Measurements from ENCODE around the gene CRIM1. TPM values are rescaled to one million over a fixed set of nuclear protein-coding genes. Genes with fewer than 3 reads are reported as not detected.

Gene CRIM1
- total RNA-seq, 1 donor: 100 TPM

DNA sequence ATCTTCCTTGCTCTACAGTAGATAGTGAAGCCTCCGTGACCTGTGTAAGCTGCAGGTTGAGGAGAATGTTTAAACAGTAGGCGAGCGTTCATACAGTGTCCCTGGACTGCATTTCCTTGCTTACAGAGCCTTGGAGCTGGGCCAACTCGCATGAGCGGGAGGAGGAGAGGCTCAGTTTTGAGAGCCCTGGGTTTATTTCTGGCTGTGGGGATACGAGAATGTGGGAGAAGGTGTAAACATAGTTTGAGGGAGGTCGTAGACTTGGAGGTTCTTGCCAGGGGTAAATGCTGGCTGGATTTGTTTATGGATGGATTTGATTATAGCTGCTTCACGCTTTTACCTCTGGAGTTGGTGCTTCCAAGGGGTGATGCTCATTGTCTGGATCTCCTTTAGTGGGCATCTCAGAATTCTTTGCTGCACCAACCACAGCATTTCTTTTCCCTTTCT, 20.8 kb downstream of the CRIM1 start:
- TF ChIP-seq, protein P1, sequence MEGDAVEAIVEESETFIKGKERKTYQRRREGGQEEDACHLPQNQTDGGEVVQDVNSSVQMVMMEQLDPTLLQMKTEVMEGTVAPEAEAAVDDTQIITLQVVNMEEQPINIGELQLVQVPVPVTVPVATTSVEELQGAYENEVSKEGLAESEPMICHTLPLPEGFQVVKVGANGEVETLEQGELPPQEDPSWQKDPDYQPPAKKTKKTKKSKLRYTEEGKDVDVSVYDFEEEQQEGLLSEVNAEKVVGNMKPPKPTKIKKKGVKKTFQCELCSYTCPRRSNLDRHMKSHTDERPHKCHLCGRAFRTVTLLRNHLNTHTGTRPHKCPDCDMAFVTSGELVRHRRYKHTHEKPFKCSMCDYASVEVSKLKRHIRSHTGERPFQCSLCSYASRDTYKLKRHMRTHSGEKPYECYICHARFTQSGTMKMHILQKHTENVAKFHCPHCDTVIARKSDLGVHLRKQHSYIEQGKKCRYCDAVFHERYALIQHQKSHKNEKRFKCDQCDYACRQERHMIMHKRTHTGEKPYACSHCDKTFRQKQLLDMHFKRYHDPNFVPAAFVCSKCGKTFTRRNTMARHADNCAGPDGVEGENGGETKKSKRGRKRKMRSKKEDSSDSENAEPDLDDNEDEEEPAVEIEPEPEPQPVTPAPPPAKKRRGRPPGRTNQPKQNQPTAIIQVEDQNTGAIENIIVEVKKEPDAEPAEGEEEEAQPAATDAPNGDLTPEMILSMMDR (IDR thresholded peaks at IDR 0.05; ENCODE audit: insufficient read depth, low read length): no peak
- no peak for DNase-seq (ENCODE audit: low read depth)
- no peak overlapping the region for H3K4me3 ChIP-seq (ENCODE audit: low read depth, low read length)

DNA sequence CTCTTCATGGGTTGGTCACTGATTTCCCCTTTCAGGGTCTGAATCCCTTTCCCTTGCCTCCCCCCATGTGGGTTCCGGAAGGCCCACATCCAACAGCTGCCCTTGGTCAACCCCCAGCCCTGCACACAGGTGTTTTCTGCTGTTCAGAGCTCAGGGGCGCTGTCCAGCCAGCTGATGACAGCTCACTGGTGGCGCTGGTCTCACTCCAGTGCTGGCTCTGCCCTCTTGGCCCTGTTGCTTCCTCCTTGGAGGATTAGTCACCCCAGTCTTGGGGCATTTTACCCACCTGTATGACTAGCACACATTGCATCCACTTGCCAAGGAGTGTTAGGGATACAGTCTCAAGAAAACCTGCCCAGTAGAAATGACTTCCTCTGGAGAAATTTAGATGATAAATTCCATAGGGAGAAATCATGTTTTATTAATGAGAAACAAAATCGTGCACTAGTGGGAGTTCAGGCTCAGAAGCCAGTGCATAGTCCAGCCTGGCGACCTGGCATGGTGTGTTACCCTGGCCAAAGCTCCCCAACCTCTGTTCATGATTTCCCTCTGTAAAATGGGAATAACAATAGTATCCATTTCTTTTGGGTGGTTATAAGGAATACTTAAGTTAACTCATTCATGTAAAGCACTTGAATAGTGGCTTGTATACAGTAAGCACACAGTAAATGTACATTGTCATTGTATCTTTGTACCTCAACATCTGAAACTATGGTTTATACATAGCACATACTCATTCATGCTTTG, 21.6 kb downstream of the CRIM1 start:
- DNase-seq (ENCODE audit: low read depth): no peak
- H3K4me3 ChIP-seq (ENCODE audit: low read depth, low read length): no peak overlapping the region
- TF ChIP-seq, protein P1 (IDR thresholded peaks at IDR 0.05; ENCODE audit: insufficient read depth, low read length): no peak

DNA sequence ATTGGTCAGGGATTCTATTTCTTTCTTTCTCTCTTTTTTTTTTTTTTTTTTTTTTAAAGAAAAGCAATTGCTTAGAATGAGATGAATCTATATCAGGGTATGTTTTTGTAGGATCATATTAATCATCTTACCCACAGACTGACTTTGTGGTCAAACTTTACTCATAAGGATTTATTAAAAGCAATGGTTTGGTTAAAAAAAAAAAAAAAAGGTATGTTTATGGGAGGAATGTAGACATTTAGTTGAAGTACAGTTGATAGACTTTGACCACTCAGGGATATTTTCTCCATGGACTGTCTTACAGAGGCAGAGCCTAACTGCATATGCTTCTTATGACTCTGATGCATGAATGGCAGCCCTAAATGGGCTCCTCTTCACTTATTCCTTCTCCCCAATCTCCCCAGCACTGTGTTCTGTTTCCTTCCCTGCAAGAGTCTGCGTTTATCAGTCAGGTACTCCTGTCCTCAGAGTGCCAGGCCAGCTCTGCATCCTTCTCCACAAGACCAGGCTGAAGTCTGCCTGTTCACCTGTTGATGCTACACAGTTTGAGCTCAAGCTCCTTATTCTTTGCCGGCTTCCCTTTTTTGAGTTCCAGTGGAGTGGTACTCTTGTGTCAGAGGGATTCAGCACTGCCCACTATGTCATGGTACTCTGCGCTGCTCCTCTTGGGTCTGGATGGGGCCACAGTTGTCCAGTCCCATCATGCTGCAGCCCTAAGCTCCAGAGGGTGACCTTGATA, 24.3 kb downstream of the CRIM1 start:
- H3K4me3 ChIP-seq (ENCODE audit: low read depth, low read length): no peak overlapping the region
- no peak for DNase-seq (ENCODE audit: low read depth)
- TF ChIP-seq, protein P1 (IDR thresholded peaks at IDR 0.05; ENCODE audit: insufficient read depth, low read length): no peak

DNA sequence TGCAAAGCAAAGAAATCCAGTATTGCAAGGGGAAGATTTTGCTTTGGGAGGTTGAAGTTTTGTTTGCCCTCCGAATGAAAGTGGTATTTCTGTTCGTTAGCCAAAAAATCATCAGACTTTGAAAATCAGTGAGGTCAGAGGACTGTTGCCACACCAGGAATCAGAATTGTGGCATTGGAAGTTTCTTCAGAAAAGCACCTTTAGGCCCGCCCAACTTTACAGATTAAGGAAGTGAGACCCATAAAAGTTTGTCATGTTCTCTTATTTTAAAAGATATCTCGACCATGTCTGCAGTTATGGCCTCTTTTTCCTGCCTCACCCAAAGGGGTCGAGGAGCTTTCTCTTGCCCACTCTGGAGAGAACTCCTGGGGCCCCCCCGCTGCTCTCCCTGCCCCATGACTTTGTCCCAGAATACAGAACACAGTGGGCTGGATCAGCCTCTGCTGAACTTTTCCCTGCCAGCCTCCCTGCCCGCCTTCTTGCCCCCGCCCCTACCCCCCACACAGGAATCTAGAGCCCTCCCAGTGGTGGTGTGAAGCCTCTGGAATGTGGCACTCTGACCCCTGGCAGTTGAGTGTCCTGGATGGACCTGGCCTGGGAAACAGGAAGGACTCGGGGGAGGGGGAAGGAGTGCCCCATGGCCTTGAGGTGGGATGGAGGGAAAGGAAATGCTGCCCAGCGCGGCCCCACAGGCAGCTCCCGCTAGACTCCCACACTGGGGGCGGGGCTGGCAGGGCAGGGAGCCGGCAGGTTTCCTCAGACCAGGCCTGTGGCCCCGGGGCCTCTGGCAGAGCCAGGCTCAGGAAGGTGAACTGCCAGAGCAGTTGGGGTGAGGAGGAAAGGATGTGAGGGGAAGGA, 25.3 kb downstream of the CRIM1 start:
- no peak overlapping the region for H3K4me3 ChIP-seq (ENCODE audit: low read depth, low read length)
- DNase-seq (ENCODE audit: low read depth): no peak
- TF ChIP-seq, protein P1 (IDR thresholded peaks at IDR 0.05; ENCODE audit: insufficient read depth, low read length): no peak

DNA sequence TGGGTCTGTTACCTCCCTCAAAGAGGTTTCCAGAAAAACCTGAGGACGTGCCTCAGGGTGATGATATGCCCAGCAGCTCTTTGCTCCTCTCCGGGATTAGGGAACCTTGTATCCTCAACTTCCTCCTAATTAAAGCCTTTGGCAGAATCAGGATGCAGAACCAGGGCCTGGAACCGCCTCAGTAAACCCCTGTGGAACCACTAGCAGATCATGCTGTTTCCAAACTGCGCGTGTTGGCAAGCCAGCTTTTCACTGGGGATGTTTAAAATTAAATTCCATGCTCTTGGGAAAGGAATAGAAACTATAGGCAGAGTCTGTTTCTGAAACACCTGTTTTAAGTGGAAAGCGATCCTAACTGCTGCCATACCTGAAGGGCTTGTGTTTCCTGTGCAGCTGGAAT, 26.4 kb downstream of the CRIM1 start:
- H3K4me3 ChIP-seq (ENCODE audit: low read depth, low read length): no peak overlapping the region
- no peak for DNase-seq (ENCODE audit: low read depth)
- TF ChIP-seq, protein P1 (IDR thresholded peaks at IDR 0.05; ENCODE audit: insufficient read depth, low read length): no peak

DNA sequence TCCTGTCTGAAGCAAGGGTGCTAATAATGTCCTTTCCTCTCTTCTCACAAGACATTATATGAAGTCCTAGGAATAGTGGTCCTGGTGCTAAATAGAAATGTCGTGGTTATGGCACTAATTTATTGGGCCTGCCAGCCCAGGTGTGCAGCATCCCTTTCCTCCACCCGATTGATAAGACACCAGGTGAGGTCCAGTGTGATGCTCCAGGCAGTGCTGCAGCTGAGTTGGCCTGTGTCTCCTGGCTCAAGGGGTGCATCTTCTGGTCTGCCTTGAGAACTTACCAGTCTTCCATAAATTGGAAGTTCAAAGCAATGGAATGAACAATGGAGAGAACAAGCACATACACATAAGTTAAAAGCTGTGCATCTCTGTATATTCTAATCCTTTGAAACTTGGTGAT, 26.9 kb downstream of the CRIM1 start:
- TF ChIP-seq, protein P1 (IDR thresholded peaks at IDR 0.05; ENCODE audit: insufficient read depth, low read length): no peak
- no peak overlapping the region for H3K4me3 ChIP-seq (ENCODE audit: low read depth, low read length)
- no peak for DNase-seq (ENCODE audit: low read depth)

Data from fibroblast of the aortic adventitia (primary cell).